HG02798 (cell line): Measurements from ENCODE around the gene RASSF3.
"Not testable (repeated sequence)": the region's sequence is repeated elsewhere in the genome, so short reads cannot be mapped to it uniquely, and the experiment has no call there.

ENCODE experiments used
- ATAC-seq: cut with Tn5 transposase; IDR thresholded peaks from one replicate; pipeline ENCODE4 v1.9.1; 2021; ENCODE audit warnings: mild to moderate bottlenecking; ENCODE audit not compliant: unreplicated experiment, poor library complexity

The RASSF3 gene

DNA sequence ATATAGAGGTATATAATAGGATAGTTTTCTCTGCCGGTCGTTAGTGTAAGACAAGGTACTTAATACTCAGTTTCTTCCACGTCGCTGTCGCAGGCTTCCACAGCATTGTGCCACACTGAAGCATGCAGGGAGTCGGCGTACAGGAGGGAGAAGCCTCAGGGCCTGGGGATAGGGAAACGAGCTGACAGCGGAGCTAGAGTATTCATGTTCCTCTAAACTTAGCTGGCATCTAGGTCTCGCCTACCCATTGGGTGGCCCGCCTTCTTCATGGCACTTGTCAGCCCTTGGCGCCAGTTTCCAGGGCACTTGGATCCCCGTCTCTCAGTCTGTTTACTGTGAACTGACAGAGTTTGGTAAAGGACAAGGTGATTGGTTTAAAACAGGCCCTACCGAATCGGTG, 75.3 kb downstream of the RASSF3 start:
- no peak for ATAC-seq

DNA sequence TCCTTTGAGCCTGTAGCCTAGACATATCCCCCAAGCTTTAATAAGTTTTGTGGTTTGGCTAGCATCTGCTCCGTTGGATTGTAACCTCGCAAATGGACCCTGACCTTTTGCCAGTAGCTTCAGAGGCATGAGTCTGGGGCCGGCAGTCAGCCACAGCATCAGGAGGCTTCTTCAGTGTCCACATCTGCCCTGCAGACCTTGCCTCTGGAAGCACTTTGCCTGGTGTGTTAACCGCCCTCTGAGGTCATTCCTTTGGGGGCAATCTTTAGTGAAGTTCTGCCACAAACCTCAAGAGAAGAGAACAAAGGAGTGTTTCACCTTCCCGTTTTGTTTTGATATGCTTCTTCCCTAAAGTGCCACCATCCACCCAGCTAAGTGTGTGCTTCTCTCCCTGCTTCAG, 77.5 kb downstream of the RASSF3 start:
- no peak for ATAC-seq

GRCh38 chr12:64688219-64688618, 77.9 kb downstream of the RASSF3 start:
- ATAC-seq: no peak

GRCh38 chr12:64688715-64689114, 78.4 kb downstream of the RASSF3 start:
- ATAC-seq: no peak

GRCh38 chr12:64690236-64690635, 79.9 kb downstream of the RASSF3 start:
- not testable (repeated sequence) for ATAC-seq

- no peak for ATAC-seq
Measured at GRCh38 chr12:64691227-64691794, 81.0 kb downstream of the RASSF3 start.

DNA sequence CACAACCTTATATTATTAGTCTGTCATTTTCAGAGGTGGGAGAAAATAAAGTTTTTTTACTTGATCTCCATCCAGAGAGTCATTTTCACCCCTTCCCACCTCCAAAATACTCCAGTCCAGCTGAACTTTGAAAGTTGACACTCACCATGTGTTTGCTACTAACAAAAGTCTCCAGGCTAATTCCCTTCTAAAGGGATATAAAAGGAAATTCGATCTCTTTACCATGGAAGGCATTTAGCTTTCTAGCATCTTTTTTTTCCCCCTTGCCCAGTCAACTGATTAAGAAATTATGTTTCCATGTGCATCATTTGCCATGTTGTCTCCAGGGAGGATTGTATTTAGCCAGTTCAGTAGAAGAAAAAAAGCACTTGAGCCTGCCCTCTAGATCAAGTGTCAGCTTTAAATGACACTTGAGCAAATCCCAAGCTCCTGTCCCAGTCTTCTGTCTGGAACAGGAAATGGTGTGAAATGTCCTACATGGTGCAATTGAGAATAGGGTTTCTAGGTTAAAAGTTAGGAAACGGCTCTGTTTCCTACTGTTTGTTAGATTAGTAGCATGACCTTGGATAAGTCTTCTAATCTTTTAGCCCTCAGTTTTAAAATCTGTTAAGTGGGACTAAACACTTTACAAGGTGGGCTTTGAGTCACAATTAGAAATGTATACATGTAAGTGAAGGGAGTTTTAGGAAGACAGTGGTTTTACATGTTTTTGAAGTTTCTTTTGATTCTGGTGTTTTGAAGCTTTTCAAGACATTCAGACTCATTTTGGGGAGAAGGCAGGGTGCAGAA, 81.7 kb downstream of the RASSF3 start:
- no peak for ATAC-seq

GRCh38 chr12:64694130-64695040, 84.1 kb downstream of the RASSF3 start:
- ATAC-seq: no peak

DNA sequence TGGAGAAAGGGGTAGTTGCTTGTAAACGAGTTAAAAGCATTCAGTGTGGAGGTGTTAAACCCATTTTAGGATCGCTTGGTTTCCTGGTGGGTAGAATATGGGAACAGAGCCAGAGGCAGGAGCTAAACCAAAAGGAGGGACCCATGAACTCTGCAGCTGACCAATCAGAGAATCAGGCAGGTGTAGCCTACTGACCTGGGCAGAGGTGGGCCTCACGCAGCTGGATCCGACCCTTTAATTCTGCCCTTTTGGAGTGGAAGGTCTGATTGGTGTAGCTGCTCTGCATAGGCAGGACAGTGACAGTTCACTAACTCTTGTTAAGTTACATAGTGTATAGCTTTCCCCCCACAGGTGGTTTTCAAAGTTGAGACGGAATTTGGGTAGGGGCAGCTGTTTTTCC, 85.3 kb downstream of the RASSF3 start:
- no peak for ATAC-seq

- ATAC-seq: no peak
Measured at GRCh38 chr12:64696080-64696741, 85.9 kb downstream of the RASSF3 start.

DNA sequence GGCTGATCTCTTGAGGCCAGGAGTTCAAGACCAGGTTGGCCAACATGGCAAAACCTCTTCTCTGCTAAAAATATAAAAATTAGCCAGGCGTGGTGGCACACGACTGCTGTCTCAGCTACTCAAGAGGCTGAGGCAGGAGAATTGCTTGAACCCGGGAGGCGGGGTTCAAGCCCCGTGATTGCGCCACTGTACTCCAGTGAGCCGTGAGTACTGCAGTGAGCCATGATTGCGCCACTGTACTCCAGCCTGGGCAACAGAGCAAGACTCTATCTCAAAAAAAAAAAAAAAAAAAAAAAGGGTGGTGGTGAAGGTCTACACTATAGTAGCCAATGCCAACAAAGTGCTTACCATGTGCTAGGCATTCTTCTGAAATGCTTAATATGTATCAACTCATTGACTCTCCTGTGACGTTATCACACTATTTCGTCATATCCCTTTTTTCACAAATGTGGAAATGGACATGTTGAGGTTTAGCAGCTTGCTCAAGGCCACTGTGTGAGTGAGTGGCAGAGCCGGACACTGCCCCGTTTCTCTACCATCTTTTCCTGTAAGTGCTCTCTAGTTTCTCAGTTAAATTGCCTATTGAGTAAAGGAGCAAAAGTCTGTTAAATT, 89.3 kb downstream of the RASSF3 start:
- no peak for ATAC-seq

DNA sequence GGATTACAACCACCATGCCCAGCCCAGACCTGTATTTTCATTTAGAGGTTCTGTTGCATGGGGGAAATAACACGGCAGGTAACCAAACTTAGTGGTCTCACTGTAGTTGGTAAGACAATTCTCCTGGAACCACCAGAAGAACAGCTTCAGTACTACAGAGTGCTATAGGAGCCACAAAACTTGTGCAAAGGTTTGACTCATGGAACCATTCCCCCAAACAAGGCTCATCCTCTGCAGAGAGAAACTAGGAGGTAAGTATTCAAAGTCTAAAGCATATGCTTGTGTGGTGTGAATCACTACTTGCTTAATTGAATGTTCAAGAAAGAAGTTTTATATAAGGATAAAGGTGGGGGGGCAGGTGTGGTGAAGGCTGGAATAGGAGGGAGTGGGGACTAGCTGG, 90.2 kb downstream of the RASSF3 start:
- no peak for ATAC-seq

DNA sequence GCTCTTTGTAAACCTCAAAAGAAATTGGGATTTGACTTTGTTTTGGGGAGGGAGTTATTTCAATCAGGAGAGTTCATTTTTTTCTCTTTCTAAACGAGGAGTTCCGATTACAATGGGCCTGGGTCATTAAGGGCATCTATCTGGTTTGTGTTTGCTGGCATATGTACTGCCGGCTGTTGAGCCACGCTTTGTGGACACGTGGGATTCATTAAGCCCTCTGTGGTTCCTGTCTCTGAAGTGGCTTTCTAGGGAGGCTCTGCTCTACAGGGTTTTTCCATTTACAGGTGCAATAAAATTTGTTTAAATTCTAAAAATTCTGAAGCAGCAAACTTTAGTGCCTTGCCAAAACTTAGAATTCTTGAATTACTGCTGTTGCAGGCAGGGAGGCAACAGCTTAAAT, 91.0 kb downstream of the RASSF3 start:
- ATAC-seq: no peak

GRCh38 chr12:64706306-64706705, 96.0 kb downstream of the RASSF3 start:
- ATAC-seq: no peak

GRCh38 chr12:64706857-64707256, 96.6 kb downstream of the RASSF3 start:
- ATAC-seq: no peak

- no peak for ATAC-seq
Measured at GRCh38 chr12:64707362-64707761, 97.1 kb downstream of the RASSF3 start.

- ATAC-seq: no peak
Measured at GRCh38 chr12:64707926-64708325, 97.6 kb downstream of the RASSF3 start.

- no peak for ATAC-seq
Measured at GRCh38 chr12:64709429-64709828, 99.1 kb downstream of the RASSF3 start.

DNA sequence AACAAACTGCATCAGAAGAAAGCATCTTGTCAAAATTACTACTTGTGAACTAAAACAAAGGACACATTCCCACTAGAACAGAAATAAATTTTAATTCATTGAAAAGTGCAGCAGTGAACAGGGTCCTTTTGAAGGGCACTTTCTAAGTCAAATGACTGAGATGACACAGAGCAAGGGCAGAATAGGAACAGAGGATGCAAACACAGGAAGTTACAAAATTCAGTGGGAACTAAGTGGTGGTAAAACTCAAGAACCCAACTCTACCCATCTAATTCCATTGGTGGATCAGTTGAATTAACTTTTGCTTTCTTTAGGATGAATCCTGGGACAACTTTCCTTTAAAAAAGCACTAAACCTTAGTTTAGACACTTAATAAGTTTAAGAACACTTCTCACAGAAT, 103.1 kb downstream of the RASSF3 start:
- ATAC-seq: no peak

DNA sequence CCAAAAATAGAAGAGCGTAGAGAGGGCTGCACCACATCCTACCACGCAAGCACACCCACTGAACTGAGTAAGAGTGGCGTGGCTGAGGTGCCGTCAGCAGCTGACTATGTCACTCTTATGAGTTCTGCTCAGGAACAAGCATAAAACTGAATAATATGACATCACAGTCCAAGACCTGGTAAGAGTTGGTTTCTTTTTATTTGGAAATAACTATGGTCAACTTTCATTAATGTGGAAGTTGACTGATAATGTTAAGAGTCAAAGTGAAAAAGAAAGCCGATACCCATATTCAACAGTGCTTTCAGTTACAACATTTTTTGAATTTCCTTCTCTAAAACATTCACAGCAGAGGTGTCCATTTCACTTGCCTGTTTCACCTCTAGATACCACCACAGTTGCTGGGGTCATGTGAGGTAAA, 104.3 kb downstream of the RASSF3 start:
- ATAC-seq: peak; percentile 72
